Measurements from ENCODE around the gene ZNF488. TPM values are rescaled to one million over a fixed set of nuclear protein-coding genes. Genes with fewer than 3 reads are reported as not detected.

The ZNF488 gene
- polyA plus RNA-seq, 4 donors: 4.8 to 7.8 (median 5.9) TPM

- no peak for DNase-seq (ENCODE audit: low read depth in 4 of 4, low spot score in 3 of 4)
Observed at GRCh38 chr10:47350671-47351640, 33.1 kb downstream of the ZNF488 start.

- DNase-seq (ENCODE audit: low read depth in 4 of 4, low spot score in 3 of 4): no peak
Observed at GRCh38 chr10:47349941-47350371, 34.1 kb downstream of the ZNF488 start.

DNA sequence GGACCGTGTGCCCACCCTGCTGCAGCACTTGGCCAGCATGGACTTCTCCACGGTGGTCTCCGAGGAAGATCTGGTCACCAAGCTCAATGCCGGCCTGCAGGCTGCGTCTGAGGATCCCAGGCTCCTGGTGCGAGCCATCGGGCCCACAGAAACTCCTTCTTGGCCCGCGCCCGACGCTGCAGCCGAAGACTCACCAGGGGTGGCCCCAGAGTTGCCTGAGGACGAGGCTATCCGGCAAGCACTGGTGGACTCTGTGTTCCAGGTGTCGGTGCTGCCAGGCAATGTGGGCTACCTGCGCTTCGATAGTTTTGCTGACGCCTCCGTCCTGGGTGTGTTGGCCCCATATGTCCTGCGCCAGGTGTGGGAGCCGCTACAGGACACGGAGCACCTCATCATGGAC is 34.6 kb downstream of the ZNF488 start:
- DNase-seq (ENCODE audit: low read depth in 4 of 4, low spot score in 3 of 4): no peak

- DNase-seq (ENCODE audit: low read depth in 4 of 4, low spot score in 3 of 4): no peak
Observed at GRCh38 chr10:47348661-47349470, 35.2 kb downstream of the ZNF488 start.

DNA sequence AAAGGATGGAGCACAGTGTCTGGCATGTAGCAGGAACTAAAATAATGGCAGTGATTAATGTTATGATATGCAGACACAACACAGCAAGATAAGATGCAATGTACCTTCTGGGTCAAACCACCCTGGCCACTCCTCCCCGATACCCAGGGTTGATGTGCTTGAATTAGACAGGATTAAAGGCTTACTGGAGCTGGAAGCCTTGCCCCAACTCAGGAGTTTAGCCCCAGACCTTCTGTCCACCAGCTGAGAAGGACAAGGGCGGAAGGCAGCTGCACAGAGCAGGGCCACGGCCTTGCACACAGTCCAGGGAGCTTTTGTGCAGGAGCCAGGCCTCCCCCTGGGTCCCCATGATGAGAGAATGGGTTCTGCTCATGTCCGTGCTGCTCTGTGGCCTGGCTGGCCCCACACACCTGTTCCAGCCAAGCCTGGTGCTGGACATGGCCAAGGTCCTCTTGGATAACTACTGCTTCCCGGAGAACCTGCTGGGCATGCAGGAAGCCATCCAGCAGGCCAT is 35.9 kb downstream of the ZNF488 start, which contains the start of gene RBP3:
RBP3 (plus strand) TSS at position 226 of the 514 bp plus-strand sequence; CDS start at position 348, 122 bp downstream.
- DNase-seq (ENCODE audit: low read depth in 4 of 4, low spot score in 3 of 4): no peak

- DNase-seq (ENCODE audit: low read depth in 4 of 4, low spot score in 3 of 4): no peak
Observed at GRCh38 chr10:47347303-47347675, 36.8 kb downstream of the ZNF488 start.

DNA sequence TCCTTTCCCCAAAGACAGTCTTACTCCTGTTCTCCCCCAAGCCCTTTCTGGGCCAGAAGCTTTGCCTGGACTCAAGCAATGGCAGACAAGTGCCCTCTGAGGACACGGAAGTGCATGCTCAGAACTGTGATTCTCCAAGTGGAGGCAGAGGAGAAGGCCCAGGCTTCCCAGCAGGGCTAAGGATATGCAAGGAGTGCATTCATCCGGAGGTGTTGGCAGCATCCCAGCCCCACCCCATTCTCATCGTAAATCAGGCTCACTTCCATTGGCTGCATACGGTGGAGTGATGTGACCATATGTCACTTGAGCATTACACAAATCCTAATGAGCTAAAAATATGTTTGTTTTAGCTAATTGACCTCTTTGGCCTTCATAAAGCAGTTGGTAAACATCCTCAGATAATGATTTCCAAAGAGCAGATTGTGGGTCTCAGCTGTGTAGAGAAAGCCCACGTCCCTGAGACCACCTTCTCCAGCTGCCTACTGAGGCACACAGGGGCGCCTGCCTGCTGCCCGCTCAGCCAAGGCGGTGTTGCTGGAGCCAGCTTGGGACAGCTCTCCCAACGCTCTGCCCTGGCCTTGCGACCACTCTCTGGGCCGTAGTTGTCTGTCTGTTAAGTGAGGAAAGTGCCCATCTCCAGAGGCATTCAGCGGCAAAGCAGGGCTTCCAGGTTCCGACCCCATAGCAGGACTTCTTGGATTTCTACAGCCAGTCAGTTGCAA is 37.4 kb downstream of the ZNF488 start:
- DNase-seq (ENCODE audit: low read depth in 4 of 4, low spot score in 3 of 4): no peak

- DNase-seq (ENCODE audit: low read depth in 4 of 4, low spot score in 3 of 4): no peak
Observed at GRCh38 chr10:47344996-47345870, 38.9 kb downstream of the ZNF488 start.

- DNase-seq (ENCODE audit: low read depth in 4 of 4, low spot score in 3 of 4): peak; percentile 17 to 39 (median 20)
Observed at GRCh38 chr10:47340608-47341170, 43.4 kb downstream of the ZNF488 start.

DNA sequence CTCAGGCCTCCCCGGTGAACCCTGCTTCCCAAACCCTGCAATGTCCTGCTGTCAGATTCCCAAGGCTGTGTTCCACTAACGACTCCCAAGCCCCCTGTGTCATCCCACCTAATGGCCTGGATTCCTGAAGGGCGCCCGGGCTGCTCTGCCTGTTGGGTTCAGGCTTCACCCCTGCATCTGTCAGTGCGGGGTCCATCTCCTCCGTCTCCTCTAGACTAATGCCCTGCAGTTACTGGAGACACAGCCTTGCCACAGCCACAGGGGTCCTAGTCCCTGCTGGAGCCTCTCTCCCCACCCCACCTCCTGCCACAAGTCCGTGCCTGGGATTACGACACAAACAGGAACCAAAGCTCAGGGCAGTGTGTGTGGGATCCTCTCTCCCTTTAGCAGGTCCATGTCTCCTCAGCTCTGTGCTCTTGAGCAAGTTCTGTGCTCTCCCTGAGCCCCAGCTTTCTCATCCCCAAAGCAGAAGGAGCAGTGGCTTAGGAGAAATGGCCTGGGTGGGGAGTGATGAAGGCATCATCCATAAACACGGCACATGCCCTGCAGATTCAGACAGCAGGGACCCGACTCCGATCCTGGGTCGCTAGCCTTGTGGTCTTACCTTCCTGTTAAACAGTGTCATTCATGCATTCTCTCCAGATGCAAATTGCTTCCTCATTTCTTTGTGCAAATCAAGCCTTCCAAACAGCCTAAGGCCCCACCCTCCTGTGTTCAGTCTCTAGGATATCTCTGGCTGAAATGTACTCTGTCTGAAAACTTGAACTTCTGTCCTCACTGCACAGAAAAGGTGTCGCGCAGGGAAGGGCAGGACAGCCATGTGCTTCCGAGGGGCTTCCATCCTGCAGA is 44.1 kb downstream of the ZNF488 start:
- DNase-seq (ENCODE audit: low read depth in 4 of 4, low spot score in 3 of 4): no peak

- DNase-seq (ENCODE audit: low read depth in 4 of 4, low spot score in 3 of 4): no peak
Observed at GRCh38 chr10:47339186-47339735, 44.8 kb downstream of the ZNF488 start.

DNA sequence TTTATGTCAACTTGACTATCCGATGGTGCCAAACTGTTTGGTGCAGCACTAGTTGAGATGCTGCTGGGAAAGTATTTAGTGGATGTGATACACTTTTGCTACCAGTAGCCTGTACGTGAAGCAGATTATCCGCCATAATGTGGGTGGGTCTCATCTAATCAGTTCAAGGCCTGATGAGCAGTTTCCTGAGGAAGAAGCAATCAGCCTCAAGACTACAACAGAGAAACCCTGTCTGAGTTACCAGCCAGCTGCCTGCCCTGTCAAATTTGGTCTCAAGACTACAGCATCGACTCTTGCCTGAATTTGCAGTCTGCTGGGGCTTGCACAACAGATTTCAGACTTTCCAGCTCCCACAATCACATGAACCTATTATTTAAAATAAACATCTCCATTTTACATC is 46.8 kb downstream of the ZNF488 start:
- no peak for DNase-seq (ENCODE audit: low read depth in 4 of 4, low spot score in 3 of 4)

- no peak for DNase-seq (ENCODE audit: low read depth in 4 of 4, low spot score in 3 of 4)
Observed at GRCh38 chr10:47336387-47337134, 47.5 kb downstream of the ZNF488 start.

DNA sequence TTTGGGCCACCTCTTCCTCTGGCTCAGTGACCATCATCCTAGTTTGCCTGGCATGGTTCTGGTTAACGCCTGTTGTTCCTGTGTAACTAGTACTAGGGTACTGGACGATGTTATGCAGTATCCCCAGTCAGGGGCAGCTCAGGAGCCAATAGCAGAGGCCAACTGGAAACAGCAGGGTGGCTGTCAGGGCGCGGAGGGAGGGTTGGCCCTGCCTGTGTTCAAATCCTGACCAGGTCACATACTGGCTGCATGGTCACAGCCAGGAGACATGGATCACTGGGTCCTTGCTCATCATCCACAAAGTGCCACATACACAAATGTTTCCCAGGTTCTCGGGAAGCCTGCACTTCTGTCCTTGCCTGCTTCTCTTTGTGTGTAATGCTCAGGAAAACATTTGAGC is 48.2 kb downstream of the ZNF488 start:
- no peak for DNase-seq (ENCODE audit: low read depth in 4 of 4, low spot score in 3 of 4)

DNA sequence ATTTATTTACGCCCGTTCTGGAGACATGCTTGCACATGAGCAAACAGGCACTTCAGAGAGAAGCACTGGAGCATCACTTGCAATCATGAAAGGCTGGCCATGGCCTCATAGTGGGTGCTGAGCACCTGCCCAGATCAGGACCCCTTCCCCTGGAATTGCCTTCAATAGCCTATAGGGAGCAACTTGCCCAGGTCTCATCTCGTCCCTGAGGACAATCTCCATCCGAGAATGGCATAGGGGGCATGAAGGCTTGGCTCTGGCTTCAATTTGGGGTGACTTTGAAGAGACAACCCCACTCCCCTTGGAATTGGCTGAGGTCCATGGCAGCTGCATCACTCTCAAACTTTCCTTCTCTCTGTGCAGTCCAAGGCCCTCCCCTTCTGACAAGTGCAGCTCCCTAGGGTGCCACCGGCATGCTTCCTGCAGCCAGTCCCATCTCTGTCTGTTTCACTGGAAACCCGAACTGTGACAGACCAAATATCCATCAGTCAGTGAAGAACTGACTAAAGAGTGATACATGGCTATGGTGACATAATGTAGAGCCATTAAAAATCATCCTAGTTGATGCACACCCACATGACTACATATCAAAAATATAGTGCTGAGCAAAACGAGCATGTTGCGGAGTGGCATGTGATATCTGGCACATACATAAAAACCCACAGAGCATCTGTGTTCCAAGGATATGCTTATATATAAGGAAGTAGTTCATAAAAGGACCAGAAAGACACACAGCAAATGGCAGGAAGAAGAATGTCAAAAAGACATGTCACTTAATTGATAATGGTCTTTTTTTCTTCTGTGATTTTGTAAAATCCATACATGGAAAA is 49.4 kb downstream of the ZNF488 start:
- no peak for DNase-seq (ENCODE audit: low read depth in 4 of 4, low spot score in 3 of 4)

DNA sequence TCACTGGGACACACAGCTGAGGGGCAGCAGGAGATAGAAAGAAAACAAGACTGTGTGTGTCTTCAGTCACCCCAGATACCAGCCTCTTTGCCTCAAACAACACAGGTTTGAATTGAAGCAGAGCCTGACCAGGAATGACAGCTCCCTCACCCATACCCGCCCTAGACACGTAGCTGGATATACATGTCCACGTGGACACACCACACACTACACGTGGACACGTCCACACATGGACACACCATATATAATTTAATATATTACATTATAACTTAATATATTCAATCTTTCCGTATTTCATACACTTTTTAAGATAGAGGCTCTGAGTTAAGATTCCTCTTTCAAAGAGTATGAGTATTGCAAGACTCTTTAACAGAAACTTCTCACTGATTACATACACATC is 50.6 kb downstream of the ZNF488 start:
- DNase-seq (ENCODE audit: low read depth in 4 of 4, low spot score in 3 of 4): no peak

Measured in right renal pelvis (tissue), 4 donors.